NCI-H774 (cell line): Measurements from ENCODE around the gene MPZL1.

Experiments used
- DNase-seq: peaks from one replicate; lab custom pipeline; 2025; lab: John Stamatoyannopoulos, UW

The MPZL1 gene

DNA sequence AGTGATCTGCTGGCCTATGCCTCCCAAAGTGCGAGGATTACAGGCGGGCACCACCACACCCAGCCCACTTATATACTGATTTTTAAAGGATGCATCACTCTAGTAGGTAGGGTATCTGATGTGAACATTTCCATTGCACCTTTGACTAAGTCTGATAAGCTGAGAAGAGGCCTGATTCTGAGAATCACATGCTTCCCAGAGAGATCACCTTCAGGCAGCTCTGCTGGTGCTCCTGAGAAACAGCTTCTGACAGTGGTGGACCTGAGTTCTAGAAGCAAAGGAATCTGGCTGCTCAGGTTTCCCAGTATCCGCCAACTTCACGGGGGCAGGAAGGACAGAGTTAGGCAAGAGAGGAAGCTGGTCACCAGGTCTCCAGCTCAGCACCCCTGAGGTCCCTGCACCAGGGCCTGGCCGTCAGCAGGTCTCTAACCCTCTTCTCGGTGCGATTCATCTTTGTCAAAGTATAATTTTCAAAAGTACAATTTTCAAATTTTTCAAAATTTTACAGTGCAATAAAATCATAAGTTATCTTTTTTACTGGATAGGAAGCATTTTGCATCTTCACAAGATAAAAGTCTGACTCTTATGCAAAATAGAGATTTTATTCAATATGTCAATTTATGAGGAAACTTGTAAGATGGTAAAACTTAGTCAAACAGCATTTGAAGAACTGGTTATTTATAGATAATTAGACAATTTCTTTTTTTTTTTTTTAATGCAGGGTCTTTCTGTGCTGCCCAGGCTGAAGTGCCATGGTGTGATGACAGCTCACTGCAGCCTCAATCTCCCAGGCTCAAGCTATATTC lies 25.8 kb upstream of the MPZL1 start:
- DNase-seq, result no peak

DNA sequence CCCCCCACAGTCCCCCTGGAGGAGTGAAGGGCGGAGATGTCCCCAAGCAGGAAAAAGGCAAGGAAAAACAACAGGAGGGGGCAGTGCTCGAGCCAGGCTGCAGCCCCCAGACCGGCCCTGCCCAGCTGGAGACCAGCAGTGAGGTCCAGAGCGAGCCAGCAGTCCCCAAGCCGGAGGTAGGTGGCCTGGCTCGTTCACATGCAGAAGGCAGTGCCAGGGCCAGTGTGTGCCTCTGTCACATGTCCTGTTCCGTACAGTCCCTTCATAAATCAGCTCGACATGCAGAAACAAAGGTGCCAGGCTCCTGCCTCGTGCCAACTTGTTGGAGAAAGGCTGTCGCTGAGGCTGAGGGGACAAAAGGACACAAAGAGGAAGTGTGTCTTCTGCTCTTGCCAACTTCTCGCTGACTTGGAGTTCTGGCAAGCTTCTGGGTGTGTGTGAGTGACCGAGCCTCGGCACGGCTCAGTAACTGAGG lies 24.1 kb upstream of the MPZL1 start:
- peak; percentile 24 for DNase-seq

DNA sequence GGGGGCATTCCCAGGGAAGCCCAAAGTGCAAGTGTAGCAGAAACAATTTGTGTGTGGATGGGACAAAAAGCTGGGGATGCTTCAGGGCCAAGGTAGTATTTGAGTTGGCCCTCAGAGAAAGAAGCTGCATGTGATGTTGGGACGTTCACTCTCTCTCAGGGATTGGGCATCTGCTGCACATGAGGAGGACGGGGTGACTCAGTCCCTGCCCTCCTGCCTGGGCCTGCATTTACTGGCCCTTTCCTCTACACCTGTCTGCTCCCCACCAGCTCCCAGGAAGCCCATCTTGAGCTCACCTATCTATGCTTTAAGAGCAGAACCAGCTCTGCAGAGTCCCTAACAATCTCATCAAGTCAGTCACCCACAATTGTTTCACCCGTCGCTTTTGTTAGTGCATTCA lies 23.5 kb upstream of the MPZL1 start:
- no peak for DNase-seq

DNA sequence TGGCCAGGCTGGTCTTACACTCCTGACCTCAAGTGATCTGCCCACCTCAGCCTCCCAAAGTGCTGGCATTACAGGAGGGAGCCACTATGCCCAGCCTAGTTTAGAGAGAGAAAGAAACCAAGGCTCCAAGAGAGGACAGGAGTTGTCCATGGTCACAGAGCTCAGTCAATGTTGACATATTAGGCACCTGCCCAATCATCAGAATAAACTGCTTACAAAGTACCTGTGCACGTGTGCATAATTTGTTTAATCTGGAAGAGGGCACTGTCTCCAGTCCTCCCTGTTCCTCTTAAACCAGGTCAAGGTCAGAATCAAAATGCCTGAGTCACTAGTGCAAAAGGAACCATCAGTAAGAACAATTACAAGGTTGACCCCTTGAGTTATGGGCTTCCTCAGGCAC lies 20.3 kb upstream of the MPZL1 start:
- DNase-seq, result no peak

- no peak for DNase-seq
These were observed 18.2 kb upstream of the MPZL1 start for GRCh38 chr1:167703557-167703956.

DNA sequence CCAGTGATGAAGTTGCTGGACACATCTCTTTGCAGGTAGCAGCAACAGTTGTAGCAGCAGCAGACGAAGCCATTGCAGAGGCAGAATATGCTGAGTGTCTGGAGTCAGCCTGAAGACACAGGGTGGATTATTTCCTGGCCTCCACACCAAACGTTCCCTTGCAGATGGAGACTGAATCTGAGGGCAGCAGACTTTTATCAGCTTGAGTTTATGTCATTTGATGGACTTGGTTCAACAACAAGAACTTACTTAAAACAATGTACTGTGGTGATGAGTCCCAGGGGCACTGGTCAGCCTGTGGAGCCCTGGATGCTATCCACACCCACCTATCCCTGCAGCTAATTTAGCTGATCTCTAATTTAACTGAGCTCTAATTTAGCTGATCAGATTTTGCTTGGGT lies 17.1 kb upstream of the MPZL1 start:
- DNase-seq, result no peak

DNA sequence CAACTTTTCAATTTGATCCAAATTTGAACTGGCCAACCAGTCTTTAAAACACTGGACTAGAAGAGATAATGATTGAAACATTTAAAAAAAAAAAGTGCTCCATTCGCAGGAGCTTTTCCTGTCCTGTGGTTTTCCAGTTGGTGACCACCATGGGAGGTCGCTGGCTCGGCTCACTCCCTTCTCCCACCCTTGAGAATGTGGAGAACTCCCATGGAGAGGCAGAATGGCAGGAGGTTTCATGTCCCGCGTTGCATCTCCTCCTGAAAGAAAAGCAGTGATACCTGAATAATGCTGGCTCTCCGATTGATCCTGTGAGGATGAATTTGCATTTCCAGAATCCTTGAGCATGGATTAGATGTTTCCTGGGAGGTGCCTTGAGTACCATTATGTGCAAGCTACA lies 16.5 kb upstream of the MPZL1 start:
- no peak for DNase-seq

DNA sequence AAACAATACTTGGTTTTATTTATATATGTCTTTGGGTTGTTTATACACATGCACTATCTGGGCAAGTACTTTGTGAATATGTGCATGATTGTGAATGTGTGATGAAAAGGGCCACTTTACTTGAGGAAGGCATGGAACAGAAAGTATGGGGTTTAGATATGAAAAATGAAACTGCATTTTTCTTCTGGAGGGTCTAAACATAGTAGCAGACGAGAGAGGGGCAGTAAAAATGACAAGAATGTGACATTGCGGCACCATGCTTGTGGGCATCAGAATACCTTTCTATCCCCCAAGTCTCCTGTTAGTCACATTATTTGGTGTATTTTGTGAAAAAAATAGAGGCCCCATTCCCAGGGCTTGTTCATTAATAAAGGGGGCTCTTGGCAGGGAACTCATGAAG lies 15.4 kb upstream of the MPZL1 start:
- no peak for DNase-seq

DNA sequence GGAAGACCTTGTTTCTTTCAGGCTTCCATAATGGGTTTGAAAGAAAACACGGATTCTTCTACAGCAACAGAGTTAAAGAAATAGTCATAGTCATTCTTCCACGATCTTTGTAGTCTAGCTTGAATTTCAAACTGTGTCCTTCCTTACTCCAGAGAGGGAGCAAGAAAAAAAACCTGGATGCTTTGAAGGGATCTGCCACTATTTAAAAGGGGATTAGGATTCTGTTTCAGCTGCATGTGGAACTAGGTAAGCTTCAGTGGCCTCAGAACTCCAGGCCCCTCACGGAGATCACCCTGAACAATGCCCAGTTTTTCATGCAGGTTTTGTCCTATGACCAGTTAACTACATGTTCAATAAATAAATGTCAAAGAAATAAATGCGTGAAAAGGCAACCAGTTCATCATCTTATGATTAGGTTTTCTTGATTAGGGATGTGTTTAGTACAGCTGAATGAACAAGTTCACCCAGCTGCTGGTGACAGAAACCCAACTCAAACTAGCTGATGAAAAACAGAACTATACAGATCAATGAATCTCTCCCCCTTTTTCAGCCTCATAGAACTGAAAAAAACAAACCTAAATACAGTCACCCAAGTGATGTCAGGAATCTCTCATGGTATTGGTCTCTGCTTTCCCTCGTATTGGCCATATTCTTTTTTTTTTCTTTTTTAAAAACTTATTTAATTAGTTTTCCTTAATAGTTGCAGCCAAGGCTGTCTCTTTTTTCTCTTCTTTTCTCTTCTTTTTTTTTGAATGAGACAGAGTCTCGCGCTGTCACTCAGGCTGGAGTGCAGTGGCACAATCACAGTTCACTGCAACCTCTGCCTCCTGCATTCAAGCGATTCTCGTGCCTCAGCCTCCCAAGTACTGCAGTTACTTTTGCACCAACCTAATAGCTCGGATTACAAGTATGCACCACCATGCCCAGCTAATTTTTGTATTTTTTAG lies 14.6 kb upstream of the MPZL1 start:
- DNase-seq, result no peak

- DNase-seq, result no peak
These were observed 13.8 kb upstream of the MPZL1 start for GRCh38 chr1:167707942-167708341.

DNA sequence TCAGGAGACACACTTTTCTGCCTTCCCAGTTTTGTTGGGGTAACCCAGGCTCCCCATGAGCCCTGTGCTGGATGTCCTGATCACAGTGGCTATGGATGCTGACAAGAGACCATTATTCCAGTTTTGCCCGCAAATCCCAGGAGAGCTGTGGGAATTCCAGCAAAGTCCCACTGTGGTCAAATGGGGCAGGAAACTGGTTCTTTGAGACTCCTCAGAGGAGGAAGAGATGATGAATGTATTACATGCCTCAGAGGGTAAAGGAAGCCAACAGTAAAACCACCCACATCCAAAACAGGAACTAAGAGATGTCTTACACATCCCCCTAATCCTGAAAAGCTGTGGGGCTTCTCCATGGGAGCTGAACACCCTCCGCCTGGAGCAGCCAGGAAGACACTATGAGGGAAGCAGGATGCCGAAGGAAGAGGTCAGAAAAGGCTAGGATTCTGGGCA lies 12.8 kb upstream of the MPZL1 start:
- no peak for DNase-seq

DNA sequence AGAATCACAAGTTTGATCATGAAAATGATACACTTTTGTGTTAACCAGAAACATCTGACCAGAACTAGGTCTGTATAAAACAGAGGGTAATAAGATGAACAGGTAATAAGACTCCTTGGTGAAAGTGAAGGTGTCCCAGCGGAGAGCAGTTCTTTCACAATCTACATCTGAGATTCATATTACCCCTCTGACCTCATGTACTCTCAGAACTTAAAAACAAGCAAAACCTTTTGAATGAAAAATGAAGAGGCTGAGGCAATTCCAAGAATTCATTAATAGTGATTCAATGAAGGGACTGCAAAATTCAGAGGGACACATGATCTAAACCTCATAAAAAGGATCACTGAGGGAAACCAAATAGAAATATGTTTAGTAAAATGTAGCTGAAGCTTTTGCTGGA lies 10.9 kb upstream of the MPZL1 start:
- no peak for DNase-seq

GRCh38 chr1:167711797-167712196 lies 10.0 kb upstream of the MPZL1 start:
- DNase-seq, result no peak

DNA sequence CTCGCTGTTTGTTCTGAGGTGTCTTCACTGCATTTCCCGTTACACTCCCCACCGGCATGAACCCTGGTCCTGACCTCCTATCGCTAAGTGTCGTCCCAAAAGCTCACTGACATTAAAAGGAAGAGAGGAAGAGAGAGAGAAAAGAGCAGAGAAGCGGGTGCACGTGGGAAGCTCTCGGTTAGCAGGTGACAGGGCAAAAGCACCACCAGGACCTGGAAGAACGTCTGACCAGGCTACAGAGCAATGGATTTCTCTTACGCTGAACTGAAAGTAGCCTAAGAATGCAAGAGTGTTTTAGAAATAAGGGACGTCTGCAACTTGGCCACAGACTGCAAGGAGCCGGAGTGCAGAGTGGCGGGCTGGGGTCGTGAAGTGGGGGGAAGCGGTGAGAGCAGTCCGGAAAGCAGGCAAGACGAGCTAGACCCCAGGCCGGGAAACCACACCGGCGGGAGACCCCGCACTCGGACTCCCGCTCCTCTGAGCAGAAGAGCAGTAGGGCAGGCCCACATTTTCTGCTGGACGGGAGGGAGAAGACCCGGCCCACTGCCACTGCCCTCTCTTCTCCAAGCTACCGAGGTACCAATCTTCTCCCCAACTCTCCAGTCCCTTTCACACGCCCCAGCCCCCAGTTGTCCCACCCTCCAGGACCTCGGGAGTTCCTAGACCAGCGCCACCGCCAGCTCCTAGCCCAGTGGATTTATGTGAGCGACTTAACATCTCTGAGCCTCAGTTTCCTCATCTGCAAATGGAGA lies 8.3 kb upstream of the MPZL1 start:
- DNase-seq, result no peak

- no peak for DNase-seq
These were observed 7.7 kb upstream of the MPZL1 start for GRCh38 chr1:167714098-167714438.

GRCh38 chr1:167714439-167715156 lies 7.2 kb upstream of the MPZL1 start:
- peak; percentile 87 for DNase-seq

GRCh38 chr1:167715157-167715999 lies 6.4 kb upstream of the MPZL1 start:
- DNase-seq, result peak; percentile 88

GRCh38 chr1:167716000-167716271 lies 5.8 kb upstream of the MPZL1 start:
- DNase-seq, result no peak

GRCh38 chr1:167717351-167717750 lies 4.4 kb upstream of the MPZL1 start:
- DNase-seq, result no peak

DNA sequence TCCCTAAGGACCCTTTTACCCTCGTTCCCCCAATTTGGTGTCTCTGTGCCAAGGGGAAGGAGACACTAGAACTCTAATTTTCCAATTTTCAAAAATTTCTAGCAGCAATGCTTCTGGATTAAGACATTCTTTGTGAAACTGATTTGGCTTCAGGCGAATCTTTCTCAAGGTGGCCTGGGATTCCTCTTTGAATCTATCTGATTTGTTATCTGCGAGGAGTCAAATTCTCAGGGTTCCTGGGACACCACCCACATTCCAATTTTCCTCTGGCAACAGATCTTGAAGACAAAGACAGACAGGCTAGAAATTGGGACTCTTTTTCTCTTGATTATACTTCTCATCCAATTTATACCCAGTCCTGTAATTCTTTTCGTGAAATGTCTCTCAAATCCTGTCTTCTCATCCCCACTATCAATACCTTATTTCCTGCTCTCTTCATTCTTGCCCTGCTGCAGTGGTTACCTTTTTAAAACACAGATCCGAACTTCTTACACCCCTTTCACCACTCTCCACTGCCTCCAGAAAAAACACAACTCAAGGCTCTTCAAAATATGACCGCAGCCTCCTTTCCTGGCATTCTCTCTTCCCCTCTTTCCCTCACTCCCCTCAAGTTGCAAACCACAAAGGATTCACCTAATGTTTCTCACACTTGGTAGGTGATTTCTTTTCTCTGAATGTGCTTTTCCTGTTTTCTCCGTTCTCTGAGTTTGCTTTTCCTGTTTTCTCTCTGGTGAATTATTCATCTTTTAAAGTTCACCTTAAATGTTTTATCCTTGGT lies 2.7 kb upstream of the MPZL1 start:
- no peak for DNase-seq
